ENCODE measurements around the gene TEKTIP1. TPM values are rescaled to one million over a fixed set of nuclear protein-coding genes. Genes with fewer than 3 reads are reported as not detected.

TEKTIP1 gene
- total and polyA plus RNA-seq, 9 of the 15 experiments (the other 6 are each of a cell fraction or from before 2014, with no cell fraction given), result 0.66 TPM; not detected in 8

DNA sequence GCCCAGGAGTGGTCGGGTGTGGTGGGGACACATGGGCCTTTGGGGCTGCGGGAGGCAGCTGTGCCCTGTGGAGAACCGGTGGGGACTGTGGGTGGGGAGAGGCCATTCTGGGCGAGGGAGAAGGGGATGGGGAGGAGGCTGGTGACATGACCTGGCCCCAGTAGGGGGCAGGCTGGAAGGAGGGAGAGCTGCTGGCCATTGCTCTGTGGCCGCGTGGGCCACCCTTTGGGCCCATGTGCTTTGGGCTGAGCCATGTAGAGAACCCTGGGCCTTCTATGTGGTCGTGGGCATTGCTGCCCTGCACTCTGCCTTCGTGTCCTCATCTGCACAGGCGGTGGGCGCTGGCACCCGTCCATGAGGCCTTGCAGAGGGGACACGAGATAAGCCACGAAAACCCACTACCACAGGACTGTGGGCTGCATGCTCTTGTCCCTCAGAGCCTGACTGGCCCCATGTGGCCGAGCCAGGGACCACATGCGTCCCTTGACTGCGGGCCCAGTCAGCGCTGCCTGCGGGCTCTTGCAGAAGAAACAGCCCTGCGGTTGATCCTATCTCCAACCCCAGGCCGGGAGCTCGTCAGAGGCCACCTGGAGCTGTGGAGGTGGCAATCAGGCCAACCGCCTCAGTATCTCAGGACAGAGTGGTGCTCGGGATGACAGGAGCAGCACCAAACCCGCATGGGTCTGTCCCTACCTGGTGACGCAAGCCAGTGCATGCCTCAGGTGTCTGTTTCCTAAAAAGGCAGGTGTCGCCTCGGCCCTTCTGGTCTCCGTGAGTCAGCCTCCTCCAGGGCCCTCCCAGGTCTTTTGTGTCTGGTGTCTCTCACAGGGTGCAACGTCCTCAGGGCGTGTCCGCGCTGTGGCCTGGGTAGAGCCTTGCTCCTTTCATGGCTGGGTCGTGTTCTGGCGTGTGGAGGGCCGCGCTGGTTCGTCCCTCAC is 18.5 kb upstream of the TEKTIP1 start (continued):
- TF ChIP-seq POU5F1 (IDR thresholded peaks at IDR 0.05; ENCODE audit: borderline replicate concordance, low read depth, low read length, partially characterized antibody) (no peak), HNRNPK (IDR thresholded peaks at IDR 0.05; ENCODE audit: low read depth, low read length, poor library complexity, severe bottlenecking) (no peak), ERF (CRISPR knock-in tag; IDR thresholded peaks at IDR 0.05) (no peak), ELF1 (tag; IDR thresholded peaks at IDR 0.05) (no peak), U2AF1 (optimal IDR thresholded peaks at IDR 0.05; ENCODE audit: low read depth, low read length) (no peak), ZNF217 (CRISPR knock-in tag; IDR thresholded peaks at IDR 0.05) (0 out of 2 replicates have a peak, but pooled peaks have one; percentile 86), HSF4 (CRISPR knock-in tag; IDR thresholded peaks at IDR 0.05; ENCODE audit: borderline replicate concordance) (no peak), TAF15 (IDR thresholded peaks at IDR 0.05; ENCODE audit: low read depth, low read length) (no peak), HNRNPUL1 (IDR thresholded peaks at IDR 0.05; ENCODE audit: low read length) (no peak), MED1 (CRISPR knock-in tag; IDR thresholded peaks at IDR 0.05; ENCODE audit: borderline replicate concordance) (0 out of 2 replicates have a peak, but pooled peaks have one; percentile 45), NR4A1 (CRISPR knock-in tag; IDR thresholded peaks at IDR 0.05) (no peak), NR4A1 (tag; IDR thresholded peaks at IDR 0.05) (0 out of 2 replicates have a peak, but pooled peaks have one; percentile 68), BMI1 (IDR thresholded peaks at IDR 0.05; ENCODE audit: low read length) (no peak), ATF7 (IDR thresholded peaks at IDR 0.05) (peak; percentile 69), SMARCE1 (IDR thresholded peaks at IDR 0.05) (peak; percentile 32; the same call in 1 of the 2 replicates)
- TF ChIP-seq, protein P1, sequence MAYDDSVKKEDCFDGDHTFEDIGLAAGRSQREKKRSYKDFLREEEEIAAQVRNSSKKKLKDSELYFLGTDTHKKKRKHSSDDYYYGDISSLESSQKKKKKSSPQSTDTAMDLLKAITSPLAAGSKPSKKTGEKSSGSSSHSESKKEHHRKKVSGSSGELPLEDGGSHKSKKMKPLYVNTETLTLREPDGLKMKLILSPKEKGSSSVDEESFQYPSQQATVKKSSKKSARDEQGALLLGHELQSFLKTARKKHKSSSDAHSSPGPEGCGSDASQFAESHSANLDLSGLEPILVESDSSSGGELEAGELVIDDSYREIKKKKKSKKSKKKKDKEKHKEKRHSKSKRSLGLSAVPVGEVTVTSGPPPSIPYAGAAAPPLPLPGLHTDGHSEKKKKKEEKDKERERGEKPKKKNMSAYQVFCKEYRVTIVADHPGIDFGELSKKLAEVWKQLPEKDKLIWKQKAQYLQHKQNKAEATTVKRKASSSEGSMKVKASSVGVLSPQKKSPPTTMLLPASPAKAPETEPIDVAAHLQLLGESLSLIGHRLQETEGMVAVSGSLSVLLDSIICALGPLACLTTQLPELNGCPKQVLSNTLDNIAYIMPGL (CRISPR knock-in tag; IDR thresholded peaks at IDR 0.05), result peak; percentile 90
- TF ChIP-seq, protein P2, sequence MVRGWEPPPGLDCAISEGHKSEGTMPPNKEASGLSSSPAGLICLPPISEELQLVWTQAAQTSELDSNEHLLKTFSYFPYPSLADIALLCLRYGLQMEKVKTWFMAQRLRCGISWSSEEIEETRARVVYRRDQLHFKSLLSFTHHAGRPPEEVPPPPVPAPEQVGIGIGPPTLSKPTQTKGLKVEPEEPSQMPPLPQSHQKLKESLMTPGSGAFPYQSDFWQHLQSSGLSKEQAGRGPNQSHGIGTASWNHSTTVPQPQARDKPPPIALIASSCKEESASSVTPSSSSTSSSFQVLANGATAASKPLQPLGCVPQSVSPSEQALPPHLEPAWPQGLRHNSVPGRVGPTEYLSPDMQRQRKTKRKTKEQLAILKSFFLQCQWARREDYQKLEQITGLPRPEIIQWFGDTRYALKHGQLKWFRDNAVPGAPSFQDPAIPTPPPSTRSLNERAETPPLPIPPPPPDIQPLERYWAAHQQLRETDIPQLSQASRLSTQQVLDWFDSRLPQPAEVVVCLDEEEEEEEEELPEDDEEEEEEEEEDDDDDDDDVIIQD (CRISPR knock-in tag; IDR thresholded peaks at IDR 0.05), result no peak
- TF ChIP-seq, protein P3, sequence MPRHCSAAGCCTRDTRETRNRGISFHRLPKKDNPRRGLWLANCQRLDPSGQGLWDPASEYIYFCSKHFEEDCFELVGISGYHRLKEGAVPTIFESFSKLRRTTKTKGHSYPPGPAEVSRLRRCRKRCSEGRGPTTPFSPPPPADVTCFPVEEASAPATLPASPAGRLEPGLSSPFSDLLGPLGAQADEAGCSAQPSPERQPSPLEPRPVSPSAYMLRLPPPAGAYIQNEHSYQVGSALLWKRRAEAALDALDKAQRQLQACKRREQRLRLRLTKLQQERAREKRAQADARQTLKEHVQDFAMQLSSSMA (CRISPR knock-in tag; IDR thresholded peaks at IDR 0.05), result no peak
- TF ChIP-seq, protein P4, sequence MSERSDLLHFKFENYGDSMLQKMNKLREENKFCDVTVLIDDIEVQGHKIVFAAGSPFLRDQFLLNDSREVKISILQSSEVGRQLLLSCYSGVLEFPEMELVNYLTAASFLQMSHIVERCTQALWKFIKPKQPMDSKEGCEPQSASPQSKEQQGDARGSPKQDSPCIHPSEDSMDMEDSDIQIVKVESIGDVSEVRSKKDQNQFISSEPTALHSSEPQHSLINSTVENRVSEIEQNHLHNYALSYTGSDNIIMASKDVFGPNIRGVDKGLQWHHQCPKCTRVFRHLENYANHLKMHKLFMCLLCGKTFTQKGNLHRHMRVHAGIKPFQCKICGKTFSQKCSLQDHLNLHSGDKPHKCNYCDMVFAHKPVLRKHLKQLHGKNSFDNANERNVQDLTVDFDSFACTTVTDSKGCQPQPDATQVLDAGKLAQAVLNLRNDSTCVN (CRISPR knock-in tag; IDR thresholded peaks at IDR 0.05), result no peak
- TF ChIP-seq, protein P5, sequence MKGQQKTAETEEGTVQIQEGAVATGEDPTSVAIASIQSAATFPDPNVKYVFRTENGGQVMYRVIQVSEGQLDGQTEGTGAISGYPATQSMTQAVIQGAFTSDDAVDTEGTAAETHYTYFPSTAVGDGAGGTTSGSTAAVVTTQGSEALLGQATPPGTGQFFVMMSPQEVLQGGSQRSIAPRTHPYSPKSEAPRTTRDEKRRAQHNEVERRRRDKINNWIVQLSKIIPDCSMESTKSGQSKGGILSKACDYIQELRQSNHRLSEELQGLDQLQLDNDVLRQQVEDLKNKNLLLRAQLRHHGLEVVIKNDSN (CRISPR knock-in tag; IDR thresholded peaks at IDR 0.05), result peak; percentile 78

Measured in K562 (cell line).